Measurements from ENCODE around the gene PFDN6.

PFDN6 gene

DNA sequence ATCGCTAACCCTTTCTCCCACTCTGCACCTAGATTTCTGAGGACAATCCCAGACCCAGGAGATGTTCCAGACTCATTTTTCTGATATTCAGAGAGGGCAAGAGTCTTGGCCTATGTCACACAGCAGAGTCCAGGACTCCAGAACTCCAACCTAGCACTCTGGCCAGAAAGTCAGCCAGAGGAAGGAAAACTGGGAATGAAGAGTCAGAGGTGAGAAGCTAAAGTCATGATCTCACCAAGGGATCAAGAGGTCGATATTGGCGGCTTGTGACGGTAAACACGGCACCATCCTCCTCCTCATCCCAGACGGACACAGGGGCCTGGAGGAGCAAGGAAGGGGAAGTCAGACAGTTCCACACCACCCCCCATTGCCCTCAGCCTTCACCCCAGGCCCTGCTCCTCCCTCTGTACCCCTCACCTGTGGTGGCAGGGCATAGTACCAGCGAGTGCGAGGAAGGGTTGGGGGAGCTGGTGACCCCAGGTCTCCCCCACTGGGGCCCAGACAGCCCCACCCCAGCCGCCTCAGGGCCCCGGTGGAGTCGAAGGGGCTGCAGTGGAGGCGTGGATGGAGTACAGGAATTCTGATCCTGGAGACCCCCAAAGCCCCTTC, 7.5 kb downstream of the PFDN6 start:
- DNase-seq = no peak

DNA sequence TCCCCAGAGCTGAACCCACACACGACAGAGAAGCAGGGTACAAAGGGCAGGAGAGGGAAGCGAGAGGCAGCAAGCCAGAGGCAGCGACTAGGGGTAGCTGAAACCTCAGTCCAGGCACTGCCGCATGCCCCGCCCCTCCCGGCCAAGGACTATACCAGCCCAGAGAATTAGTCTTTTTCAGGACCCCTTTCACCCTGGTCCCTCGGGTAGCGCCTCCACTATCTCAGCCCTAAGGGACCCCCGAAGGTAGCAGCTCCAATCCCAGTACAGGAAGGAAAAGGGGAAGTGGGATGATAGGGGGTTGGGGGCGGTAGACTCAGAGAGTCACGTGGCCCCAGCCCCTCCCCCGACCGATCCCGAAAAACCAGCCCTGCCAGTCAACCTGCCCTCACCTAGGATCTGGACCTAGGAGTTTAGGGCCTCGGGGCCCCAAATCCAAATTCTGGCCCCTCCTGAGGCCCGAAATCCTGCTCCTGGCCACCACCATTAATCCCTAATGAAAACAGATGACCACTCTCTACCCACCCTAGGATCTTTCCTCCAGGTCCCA, 8.1 kb downstream of the PFDN6 start:
- DNase-seq = peak; percentile 50

DNA sequence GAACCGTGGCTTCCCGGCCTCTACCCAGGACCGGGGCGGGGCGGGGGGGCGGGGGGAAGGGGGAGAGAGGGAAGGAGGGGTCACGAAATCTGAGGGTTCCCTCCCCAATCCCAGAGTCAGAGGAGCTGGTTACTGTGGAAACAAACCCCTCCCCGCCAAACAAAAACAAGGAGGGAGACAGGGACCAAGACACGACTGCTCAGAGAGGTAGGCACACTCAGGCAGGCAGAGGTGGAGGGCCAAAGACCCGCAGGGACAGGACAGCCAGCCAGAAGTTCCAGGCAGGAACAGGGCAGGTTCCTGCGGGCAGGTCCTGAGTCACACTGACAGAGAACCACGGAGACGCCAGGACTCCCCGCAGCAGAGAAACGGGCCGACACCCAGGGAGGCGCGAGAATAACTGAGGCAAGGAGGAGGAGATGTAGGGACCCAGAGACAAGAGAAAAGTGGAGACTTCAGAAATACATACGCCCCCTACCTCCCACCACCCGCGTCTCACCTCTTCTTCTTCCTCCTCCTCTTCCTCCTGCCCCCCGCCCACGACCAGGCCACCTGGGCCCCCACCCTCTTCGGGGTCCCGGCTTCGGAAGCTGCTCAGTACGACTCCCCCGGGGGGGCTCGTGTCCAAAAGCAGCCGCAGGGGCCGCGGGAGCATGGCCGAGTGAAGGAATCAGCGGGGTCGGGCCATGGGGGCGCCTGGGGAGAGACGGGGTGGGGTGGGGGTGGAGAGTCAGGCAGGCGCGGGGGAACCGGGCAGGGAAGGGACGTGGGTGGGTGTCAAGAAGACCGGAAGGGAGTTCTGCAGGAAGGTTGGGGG, 8.8 kb downstream of the PFDN6 start:
- peak; percentile 76 for DNase-seq

DNA sequence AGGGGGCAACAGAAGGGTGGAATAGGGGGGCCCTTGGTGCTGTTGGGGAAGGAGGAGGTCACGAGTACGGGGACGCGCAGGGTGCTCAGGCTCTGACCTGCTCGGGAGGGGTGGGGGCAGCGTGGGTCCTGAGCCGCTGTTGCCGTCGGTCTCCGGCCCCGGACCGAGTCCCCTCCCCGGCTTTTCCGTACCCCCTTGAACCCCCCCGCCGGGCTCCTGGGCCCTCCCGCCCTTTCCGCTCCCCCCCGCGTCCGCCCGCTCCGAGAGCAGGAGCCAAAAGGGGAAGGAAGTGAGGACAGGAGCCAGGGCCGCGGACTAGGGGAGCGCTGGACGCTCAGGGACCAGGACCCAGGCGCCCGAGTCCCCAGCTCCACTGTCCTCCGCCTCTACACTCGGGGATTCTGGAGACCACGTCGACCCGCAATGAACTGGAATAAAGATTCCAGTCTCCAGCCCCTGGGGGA, 9.4 kb downstream of the PFDN6 start, which contains the start of gene RGL2:
Gene RGL2, minus strand, starts transcription at position 170 of the 464 bp plus-strand sequence. CDS start 332 bp downstream, outside the sequence.
- DNase-seq = no peak

DNA sequence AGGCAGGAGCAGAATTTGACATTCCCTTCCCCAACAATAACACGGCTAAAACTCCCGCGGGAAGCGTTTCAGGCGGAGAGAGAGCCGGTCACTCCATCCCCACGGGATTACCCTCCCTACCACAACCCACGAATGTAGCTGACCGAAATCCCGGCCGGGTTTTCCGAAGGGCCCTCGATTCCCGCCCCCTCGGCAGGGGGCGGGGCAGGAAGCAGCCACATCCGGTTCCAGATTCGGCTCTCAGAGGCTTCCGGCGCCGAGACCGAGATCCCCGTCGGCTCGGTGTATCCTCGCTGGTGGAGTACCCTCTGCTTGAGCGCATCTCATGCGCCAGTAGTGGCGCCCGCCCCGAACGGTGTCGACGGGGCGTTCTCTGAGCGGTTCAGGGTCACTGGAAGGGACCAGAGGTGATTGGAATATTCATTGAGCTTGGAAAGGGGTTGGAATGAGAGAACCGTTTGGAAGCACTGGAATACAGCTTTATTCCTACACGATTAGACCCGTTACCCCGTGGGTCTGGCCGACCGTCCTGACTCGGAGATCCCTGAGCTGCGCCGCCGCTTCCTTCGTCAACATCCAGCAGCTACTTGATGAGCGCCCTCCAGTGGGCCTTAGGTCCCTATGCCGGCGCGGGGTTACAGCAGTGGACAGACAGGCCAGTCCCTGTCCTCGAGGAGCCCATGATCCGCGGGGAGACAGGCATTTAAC, 10.0 kb downstream of the PFDN6 start:
- peak; percentile 97 for DNase-seq

DNA sequence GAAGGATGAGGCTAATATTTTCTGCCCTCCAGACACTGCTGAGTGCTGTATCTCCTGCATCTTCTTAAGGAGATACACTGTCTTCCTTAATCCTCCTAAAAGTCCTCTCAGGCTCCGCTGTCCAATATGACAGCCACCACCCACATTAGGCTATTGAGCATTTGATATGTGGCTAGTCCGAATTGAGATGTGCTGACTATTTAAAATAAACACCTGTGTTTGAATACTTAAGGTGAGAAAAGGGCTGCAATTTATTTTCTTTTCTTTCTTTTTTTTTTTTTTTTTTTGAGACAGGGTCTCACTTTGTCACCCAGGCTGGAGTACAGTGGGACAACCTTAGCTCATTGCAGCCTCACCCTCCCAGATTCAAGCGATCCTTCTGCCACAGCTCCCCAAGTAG, 12.5 kb downstream of the PFDN6 start:
- no peak for DNase-seq

DNA sequence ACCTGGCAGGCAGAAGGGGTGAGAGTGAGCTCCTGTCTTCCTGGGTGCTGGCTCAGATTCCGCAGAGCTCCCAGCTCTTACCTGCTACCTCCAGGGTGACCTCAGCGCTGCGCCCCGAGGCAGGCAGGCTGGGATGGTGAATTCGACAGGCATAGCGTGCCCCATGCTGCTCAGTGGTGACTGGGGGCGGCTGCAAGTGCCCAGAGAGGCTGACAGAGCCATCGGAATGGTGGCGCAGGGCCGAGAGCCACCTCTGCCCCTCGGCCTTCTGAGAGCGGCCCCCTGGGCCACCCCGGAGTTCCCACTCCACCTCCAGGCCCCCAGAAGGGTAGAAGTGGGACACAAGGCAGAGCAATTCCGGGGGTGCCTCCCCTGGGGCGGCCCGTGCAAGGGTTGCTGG, 14.8 kb downstream of the PFDN6 start:
- no peak for DNase-seq

DNA sequence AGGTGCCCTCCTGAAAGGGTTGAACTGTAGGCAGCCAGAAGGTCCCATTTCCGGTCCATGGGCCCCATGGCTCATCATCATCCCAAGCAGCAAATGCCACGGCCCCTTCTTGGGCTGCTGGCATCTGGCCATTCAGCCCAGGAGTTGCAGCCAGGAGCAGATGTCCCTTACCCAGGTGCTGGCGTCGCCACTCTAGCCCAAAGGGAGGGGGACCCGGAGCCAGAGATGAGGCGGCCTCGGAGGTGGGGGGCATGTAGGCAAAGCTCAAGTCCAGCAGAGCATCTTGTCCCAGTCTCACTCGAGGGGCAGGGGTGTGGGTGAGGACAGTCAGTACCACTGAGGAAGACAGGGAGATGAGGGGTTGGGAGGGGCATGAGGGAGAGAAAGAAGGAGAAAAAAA, 15.7 kb downstream of the PFDN6 start:
- DNase-seq = no peak

DNA sequence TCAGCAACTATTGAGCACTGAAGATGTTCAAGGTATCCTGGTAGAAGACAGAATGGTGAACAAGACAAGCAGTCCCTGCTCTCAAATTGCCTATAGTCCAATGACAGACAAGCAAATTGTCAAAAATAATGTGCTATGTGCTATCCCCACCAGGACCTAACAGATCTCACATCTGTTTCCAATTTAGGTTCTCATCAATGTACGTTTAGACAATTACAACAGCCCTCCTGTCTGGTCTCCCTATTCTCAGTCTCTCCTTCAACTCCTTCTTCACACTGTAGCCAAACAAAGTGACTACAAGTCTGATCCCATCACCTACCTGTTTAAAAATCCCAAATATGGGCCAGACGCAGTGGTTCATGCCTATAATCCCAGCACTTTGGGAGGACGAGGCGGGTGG, 17.0 kb downstream of the PFDN6 start:
- DNase-seq = no peak

DNA sequence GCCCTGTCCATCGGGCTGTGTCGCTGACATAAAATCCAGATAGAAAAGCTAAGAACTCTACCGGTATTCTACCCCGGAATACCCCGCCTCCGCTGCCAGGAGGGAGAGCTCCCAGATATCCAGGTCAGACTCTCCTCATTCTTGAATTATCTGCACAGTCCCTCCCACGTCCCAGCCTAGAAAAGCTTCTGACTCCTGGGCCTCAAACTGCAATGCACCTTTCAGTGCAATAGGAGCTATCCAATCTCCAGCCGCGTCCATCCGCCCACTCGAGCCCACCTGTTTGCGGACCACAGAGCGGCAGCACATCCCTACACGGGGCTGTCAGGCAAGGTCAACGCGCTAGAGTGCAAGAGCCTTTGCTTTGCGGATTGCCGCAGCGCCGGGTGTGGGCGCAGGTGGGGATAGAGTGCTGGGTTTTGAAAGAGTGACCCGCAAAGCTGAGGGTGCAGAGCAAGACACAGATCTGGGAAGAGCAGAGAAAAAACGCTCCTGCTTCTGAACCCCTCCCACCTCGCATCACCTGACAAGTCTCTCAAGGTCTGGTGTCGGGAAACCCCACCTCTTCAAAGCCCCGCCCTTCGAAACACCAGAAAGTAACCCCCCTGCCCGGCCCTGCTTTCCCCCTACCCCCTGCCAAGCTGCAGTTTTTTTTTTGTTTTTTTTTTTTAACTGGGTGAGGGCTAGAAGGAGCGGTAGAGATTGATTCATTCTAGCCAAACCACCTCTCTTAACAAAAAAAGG, 23.1 kb downstream of the PFDN6 start:
- peak; percentile 63 for DNase-seq

DNA sequence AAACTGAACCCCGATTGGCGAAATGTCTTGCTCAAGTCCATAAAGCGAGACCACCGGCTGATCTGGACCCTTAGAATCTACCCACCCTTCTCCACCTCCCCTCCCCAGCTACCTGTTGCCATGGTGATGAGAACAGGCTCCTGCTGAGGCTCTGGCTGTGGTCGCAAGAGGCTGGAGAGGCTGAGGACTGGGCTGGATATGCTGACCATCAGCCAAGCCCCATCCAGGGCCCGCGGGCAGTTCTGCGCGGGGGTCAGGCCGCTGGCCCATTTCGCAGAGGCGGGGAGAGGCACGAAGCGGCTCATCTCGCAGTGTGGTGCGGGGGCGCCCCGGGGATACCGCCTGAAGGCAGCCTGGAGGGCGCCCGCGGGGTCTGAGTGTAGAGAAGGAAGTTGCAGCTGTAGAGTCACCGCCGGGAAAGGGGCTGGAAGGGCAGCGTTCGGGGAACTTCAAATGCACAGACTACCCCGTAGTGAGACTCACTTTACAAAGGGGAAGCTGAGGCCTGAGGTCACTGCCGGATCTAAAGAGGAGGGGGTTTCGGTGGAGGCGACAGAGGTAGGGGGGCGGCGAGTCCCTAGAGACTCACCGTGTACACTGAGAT, 23.8 kb downstream of the PFDN6 start:
- peak; percentile 74 for DNase-seq

DNA sequence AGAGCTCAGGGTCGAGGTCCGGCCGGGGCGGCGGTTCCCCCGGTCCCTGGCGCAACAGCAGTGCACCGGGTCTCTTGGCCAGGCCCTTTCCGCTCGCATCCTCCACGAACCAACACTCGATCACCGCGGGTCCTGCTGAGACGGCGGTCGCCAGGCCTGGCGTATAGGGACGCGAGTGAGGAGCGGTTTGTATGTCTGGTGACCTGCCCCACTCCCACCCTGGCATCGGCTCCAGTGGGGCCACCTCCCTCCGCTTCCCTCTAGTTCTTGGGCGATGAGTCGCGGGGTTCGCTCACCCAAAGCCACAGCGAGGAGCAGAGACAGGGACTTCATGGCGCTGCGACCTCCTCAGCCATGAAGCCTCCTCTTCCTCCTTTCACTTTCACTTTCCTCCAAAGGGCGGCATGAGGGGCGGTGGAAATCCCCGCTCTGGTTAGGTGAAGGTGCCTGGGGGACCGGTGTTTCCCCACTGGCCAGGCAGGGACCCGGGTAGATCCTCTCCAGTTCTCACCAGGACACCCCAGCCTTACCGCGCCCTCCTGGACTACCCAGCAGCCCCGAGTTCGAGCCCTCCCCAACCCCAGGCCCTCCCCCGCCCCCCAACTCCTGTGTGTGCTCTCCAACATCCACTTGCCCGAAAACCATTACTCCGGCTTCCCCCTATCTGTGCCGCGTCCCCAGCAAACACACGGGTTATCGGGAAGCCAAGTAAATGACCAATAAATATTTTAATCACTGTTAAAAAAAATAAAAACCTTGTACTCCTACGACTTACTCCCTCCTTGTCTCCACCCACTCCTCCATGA, 24.5 kb downstream of the PFDN6 start, which contains the start of gene TAPBP:
Gene TAPBP, minus strand, starts transcription at position 370 of the 806 bp plus-strand sequence. Its CDS starts 37 bp downstream, at position 333.
- peak; percentile 80 for DNase-seq

DNA sequence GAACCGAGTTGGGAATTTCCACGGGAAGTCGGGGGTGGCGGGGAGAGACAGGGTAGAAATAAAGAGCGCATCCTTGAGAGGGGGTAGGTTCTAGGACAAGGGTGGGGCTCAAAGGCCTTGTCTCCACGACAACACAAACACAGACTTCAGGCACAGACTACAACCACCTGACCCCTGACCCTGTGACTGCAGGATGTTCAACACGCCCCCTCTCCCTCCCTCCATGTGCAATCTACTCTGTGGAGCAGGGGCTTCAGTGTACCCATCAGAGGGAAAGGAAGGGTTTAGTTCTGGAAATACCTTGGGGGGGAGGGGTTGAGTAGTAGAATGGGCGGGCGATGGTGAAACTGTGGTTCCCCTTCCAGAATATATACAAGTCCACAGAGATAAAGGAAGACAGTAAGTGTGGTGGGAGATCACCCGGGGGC, 25.1 kb downstream of the PFDN6 start:
- peak; percentile 68 for DNase-seq

DNA sequence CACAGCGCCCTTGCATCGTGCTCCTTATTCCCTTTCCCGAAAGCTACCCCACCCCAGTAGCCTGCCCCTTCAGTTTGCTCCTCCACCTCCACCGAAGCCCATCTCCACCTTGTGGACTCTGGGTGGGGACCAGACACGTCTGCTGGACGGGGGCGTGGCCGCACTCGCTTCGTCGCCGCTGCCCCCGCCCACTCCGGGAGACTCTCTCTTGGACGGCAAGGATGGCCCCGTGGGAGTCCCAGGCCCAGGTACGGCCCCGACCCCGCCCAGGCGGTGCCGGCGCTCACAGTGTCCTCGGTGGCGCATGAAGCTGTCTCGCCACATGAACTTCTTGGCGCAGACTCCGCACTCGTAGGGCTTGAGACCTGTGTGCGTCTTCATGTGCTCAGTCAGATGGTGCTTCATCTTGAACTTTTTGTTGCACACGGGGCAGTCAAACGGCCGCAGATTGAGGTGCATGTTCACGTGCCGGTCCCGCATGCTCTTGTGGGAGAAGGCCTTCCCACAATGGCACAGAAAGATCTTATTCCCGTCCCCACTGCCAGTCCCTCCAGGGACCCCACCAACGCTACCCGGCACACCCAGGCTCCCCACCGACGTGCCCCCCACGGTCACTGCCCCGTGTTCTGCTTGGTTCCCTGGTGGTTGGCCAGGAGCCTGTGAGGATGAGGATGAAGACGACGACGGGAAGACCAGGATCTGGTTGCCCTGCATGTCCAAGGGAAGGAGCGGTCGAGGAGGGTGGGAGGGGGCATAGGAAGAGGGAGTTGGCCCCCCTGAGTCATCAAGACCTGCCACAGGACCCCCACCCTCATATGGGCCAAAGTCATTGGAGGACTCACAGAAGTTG, 25.8 kb downstream of the PFDN6 start:
- DNase-seq = no peak

DNA sequence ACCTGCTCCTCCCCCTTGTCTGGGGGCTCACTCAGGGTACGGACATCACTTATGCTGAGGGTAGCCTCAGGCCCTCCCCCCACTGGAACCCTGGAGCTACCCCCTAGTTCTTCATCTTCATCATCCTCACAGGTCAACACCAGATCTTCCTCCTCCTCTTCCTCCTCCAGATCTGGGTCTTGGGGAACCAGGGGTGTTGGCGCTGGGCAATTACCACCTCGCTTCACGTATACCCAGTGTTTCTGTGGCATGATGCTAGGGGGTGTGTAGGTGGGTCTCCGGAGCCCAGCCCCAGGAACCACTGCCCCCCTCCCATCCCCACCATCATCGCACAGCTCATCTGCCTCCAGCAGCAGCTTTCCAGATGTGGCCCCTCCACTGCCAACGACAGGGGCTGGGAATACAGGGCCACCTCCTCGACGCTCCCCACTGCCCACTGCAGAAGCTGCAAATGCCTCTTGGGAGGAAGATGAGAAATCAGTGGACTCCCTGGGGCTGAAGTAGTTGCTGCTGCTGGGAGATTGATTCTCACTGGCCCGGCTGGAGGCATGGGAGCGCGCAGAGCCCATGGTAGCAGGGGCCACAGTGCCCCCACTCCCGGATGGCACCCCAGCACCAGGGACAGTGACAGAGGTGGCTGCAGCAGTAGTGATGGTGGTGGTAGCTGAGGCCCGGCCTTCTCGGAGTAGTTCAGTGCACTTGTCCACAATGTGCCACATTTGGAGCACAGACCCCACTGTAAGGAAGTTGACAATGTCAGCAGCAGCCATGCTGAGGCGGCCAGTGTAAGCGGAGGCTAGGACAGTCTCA, 26.6 kb downstream of the PFDN6 start:
- no peak for DNase-seq

DNA sequence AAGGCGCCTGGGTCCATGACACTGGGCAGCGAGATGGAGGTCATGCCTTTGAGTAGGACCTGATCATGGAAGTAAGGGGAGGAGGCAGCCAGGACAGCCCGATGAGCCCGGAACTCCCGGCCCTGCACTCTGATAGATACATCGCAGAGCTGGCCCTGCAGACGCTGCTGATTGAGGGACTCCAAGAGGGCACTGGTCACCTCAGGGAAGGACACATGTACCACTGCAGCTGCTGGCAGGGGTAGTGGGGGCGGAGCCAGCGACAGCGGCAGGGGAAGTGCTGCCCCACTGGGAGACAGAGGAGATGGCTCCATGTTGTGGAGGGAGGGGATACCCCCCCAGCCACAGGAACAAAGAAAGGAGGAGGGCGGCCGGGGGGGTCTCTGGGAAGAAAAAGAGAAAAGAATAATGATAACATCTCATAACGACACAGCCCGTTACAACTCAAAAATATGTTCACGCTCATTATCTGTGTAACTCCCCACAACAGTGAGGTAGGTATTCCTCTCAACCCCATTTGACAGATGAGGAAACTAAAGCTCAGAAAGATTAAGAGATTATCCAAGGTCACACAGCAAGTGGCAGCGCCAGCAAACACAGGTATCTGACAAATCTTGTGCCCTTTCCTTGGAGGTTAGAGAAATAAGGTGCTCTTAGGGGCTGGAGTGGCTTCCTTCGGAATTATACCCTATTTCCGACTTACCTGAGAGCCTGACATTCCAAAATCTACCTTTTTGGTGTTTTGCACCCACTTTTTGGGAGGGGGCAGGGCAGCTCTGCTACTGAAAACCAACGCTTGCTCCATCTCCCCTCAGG, 27.4 kb downstream of the PFDN6 start:
- no peak for DNase-seq

DNA sequence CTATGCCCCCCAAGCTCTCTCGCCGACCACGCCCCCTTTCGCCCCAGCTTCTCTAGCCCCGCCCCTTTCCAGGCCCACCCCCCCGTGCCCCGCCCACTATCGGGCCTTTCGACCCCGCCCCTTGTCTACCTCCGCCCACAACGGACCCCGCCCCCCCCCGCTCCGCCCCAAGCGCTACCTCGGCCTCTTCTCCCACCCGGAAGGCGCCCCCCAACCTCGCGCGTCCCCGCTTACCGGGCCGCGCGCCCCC, 27.9 kb downstream of the PFDN6 start:
- DNase-seq = no peak

DNA sequence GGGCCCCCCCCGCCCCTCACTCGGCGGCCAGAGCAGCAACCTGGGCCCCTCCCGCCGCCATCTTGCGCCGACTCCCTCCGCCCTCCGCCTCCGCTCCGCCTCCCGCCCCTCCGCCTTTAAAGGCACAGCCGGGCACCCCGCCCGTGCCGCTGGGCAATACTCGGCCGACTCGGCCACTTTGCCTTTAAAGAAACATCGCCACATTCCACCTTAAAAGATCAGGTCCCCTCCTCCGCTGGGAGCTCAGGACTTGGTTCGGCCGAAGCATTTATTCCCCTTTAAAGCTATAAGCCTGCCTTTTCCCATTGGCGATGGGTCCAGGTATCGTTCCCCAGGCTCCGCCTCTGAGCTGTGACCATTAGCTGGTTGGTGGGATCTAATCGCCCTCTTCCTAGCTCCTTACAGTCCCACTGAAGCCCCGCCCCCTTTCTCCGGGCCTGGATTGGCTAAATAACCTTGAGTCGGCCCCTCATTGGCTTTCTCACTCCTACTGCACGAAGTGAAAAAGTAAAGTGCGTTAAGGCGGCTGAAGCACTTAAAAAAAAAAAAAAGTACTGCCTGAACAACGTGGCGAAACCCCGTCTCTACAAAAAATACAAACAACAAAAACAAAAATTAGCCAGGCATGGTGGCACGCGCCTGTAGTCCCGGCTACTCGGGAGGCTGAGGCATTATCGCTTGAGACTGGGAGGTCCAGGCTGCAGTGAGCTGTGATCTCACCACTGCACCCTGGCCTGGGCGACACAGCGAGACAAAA, 28.4 kb downstream of the PFDN6 start, which contains the start of gene ZBTB22:
Gene ZBTB22, minus strand, starts transcription at position 76 of the 757 bp plus-strand sequence. CDS start 828 bp downstream, outside the sequence.
- peak; percentile 100 for DNase-seq
